Activated CD8-positive, alpha-beta T cell treated with anti-CD3 and anti-CD28 coated beads, Interleukin-2, amount 10 ng/mL, durations not matched to agents 7 days and 5 days (primary cell): ENCODE measurements around the gene NTMT1. TPM values are rescaled to one million over a fixed set of nuclear protein-coding genes. Genes with fewer than 3 reads are reported as not detected.

Source experiments
- ATAC-seq: fragments of 150-1000 bp; cut with Tn5 transposase; one replicate; pipeline ENCODE4 v1.10.0; 2021; ENCODE audit warnings: moderate library complexity
- CTCF ChIA-PET: fragments of 350-600 bp; sonication (Branson Sonifier 250); formaldehyde crosslinking; loops from one replicate; lab custom pipeline; 2021; ENCODE audit warnings: antibody characterized with exemption; lab: Charles Lee
- POLR2A ChIA-PET: fragments of 350-600 bp; sonication (Branson Sonifier 250); formaldehyde crosslinking; loops from one replicate; lab custom pipeline; 2021; ENCODE audit warnings: antibody characterized with exemption; lab: Charles Lee
- DNase-seq: peaks from one replicate; pipeline ENCODE4 v3.0.0-alpha.2; 2020
- H3K27ac Mint-ChIP-seq: one replicate; pipeline ENCODE4 v1.8.0; 2021; ENCODE audit warnings: mild to moderate bottlenecking, mixed read lengths
- H3K27me3 Mint-ChIP-seq: one replicate; pipeline ENCODE4 v1.8.0; 2021; ENCODE audit warnings: low read depth, mixed read lengths
- H3K36me3 Mint-ChIP-seq: one replicate; pipeline ENCODE4 v1.8.0; 2021; ENCODE audit warnings: low read depth, mixed read lengths
- H3K4me1 Mint-ChIP-seq: one replicate; pipeline ENCODE4 v1.8.0; 2021; ENCODE audit warnings: low read depth, mixed read lengths
- H3K4me3 Mint-ChIP-seq: one replicate; pipeline ENCODE4 v1.8.0; 2021; ENCODE audit warnings: mild to moderate bottlenecking, mixed read lengths
- H3K9me3 Mint-ChIP-seq: one replicate; pipeline ENCODE4 v1.8.0; 2022; ENCODE audit warnings: mixed read lengths; ENCODE audit not compliant: insufficient read depth
- total RNA-seq, 2 experiments: library from RNA; stranded (reverse); gene quantifications; one replicate each; pipeline ENCODE4 v1.2.3, GENCODE V29; 2021

NTMT1 gene
- total RNA-seq, 2 experiments from 2014 or later = 36.2 to 39.2 TPM

DNA sequence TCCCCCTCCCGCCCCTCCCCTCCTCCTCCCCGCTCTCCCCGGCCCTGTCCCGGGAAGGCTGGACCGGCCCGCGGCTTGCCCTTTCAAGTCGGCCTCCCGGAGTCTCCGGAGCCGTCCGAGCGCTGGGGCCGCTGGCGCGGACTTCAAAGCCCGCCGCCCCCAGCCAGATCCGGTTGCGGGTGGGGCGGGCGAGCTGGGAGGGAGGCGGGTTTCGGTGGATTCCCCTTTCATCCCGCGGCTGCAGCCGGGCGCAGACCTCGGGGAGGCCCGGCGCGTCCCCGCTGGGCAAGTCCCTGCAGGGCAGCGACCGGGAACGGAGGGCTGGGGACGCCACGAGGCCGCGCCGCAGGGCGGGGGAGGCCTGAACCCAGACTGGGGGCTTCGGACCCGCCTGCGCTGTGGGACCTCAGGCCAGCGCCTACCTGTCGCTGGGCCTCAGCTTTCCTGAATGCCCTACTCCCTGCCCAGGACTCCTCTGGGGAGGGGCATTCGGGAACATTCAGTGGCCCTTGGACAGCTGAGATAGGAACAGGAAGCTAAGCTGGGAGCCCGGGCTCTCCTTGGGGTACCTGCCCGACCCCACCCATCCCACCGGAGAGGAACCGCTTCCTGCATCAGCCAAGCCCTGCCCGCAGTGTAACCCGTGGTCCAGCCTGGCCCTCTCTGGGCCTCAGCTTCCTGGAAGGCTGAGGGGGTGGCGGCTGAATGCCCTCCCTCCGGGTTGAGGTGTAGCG, 28.4 kb upstream of the NTMT1 start:
- ATAC-seq (peak; percentile 75), DNase-seq (peak; percentile 64)
- Mint-ChIP-seq H3K9me3 (no peaks in the 10 kb centered on the region), H3K4me1 (peaks cover 47% of the 10 kb centered on the region), H3K4me3 (peak overlapping the region; percentile 68), H3K27me3 (peaks cover 7% of the 10 kb centered on the region), H3K36me3 (no peaks in the 10 kb centered on the region), H3K27ac (peak overlapping the region; percentile 84)
- POLR2A ChIA-PET = interaction anchor here (1.2 to 2.8 kb wide), 3 partner anchors 9 to 420 kb away, joined by 4 to 8 read pairs (median 5); partner anchors contain the start of gene IER5L
- CTCF ChIA-PET = interaction anchor here (1.1 to 2.8 kb wide), 6 partner anchors 11 to 424 kb away, joined by 3 to 8 read pairs (median 3); no protein-coding TSS in a partner anchor

DNA sequence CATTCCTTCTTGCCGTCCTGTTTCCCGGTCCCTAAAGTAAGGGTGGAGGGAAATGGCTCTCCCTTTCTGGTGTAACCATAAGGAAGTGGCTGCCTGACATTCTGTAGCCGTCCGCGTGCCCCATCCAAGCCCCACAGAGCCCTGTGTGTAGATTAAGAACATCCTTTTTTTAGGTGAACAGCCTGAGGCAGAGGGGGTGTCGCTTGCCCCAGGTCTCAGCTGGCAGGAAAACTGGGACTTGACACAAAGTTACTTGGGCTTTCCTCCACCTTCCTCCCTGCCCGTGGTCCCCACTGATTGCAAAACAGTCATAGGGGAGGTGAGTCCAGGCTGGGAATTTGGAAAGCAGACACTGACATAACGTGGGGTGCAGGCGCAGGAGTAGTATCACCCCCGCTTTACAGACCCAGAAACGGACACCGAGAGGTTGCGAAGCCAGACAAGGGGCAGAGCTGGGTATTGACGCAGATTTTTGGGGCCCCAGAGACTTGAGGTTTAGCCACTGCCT, 27.8 kb upstream of the NTMT1 start:
- Mint-ChIP-seq H3K4me1 (peaks cover 53% of the 10 kb centered on the region), H3K36me3 (no peaks in the 10 kb centered on the region), H3K27me3 (peaks cover 7% of the 10 kb centered on the region), H3K27ac (peak overlapping the region; percentile 84), H3K4me3 (peak overlapping the region; percentile 68), H3K9me3 (no peaks in the 10 kb centered on the region)
- DNase-seq = no peak
- no peak for ATAC-seq
- CTCF ChIA-PET = interaction anchor here (1.2 to 2.8 kb wide), 6 partner anchors 10 to 455 kb away, joined by 3 to 8 read pairs (median 3); no protein-coding TSS in a partner anchor
- POLR2A ChIA-PET = interaction anchor here (1.3 to 2.8 kb wide), 2 partner anchors 8 to 18 kb away, joined by 4 to 8 read pairs; no protein-coding TSS in a partner anchor

DNA sequence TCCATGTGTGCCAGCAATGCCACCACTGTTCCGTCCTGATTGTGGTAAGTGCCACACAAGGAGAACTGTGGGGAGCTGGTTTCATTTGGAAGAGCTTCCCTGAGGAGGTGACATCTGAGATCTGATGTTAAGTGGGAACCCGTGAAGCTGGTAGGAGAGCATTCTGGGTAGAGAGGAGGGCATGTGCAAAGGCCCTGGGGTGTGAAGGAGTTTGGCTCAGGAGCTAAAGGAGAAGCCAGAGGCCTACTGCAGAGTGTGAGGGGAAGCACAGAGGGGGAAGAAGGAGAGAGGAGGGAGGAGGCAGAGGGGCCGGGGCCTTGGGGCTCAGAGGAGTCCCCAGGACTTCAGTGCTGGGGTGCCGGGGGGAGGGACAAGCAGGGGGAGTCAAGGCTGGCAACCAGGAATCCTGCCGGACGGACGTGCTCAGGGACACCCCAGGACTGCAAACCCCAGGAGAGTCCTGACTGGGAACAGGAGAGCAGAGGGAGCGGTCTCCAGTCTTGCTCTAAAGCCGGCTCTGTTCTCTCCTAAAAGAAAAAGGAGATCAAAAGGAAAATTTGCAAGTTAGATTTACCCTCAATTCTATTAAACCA, 24.8 kb upstream of the NTMT1 start:
- DNase-seq (no peak), ATAC-seq (no peak)
- CTCF ChIA-PET = interaction anchor here (1.2 to 1.4 kb wide), 2 partner anchors 14 to 458 kb away, joined by 4 read pairs; no protein-coding TSS in a partner anchor

DNA sequence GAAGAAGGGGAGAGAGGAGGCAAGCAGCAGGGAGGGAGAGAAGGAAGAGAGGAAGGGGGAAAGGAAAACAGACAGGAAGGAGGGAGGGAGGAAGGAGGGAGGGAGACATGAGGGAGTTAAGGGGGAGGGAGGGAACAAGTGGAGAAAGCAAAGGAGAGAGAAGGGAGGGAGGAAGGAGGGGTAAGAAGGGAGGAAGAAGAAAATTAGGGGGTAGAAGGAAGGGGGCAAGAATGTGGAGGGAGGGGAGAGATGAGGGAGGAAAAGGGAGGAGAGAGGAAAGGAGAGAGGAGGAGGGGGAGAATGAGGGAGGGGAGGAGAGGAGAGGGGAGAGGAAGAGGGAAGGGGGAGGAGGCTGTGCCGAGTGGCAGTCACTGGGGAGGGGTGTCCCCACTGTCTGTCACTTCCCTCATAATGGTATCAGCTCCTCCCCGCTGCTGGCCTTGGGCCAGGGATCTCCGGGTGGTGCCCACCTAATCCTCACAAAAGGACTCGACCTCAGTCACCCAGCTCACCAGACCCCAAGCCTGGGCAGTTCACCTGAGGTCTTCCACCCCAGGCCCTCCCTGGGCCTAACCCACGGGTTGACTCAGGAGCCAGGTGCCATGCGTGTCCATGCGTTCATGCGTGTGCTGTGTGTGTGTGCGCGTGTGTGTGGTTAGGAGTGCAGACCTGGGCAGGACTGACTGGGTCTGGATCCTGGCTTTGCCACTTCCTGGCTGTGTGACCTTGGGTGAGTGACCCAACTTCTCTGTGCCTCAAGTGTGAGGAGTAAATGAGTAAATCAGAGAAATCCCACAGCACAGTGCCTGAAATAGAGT, 23.2 kb upstream of the NTMT1 start:
- H3K9me3 Mint-ChIP-seq = no peaks in the 10 kb centered on the region
- H3K36me3 Mint-ChIP-seq = no peaks in the 10 kb centered on the region
- peaks cover 61% of the 10 kb centered on the region for H3K4me1 Mint-ChIP-seq
- ChIA-PET CTCF (interaction anchor here (1.0 to 2.1 kb wide), 2 partner anchors 16 to 460 kb away, joined by 4 to 7 read pairs; no protein-coding TSS in a partner anchor), POLR2A (interaction anchor here (0.9 kb wide), 1 partner anchor 425 kb away, joined by 4 read pairs; the partner anchor contains the start of gene IER5L)
- no peak for DNase-seq
- H3K4me3 Mint-ChIP-seq = no peak overlapping the region
- H3K27me3 Mint-ChIP-seq = peaks cover 2% of the 10 kb centered on the region
- ATAC-seq = no peak
- peak overlapping the region; percentile 77 for H3K27ac Mint-ChIP-seq

More for the DNA sequence above, 24.8 kb upstream of the NTMT1 start:
- Mint-ChIP-seq H3K4me3 (no peak overlapping the region), H3K4me1 (peaks cover 56% of the 10 kb centered on the region), H3K9me3 (no peaks in the 10 kb centered on the region), H3K36me3 (no peaks in the 10 kb centered on the region), H3K27ac (peak overlapping the region; percentile 37), H3K27me3 (peaks cover 2% of the 10 kb centered on the region)
- POLR2A ChIA-PET = no interaction called here

DNA sequence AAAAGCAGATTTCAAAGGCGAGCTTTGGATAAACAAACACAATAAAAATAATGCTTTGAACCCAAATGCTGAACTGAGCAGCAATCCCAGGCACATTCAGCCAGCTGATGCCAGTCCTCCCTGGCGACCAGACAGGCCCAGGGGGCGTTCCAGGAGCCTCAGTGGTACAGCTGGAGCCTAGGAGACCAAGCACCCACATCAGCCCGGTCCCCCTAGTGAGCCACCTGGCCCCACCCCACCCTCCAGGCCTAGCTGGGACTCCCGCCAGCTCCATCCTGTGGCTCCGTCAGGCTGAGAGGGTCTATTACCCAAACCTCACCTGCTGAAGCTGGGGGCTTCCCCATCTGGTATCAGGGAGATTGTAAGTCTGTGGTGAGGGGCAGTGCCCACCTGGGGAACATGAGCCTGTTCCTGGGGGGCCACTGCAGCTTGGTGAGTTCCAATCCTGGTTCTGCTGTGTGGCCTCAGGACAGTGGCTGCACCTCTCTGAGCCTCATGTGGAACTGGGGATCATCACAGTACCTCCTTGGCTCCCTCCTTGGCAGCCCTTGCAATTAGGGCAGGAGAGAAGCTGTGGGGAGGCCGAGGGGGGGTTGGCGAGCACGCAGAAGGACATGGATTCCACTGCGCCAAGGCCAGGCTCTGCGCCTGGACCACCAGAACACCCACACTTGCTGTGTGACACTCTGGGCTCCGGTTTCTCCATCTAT, 21.8 kb upstream of the NTMT1 start:
- ChIA-PET CTCF (interaction anchor here (0.8 to 6.0 kb wide), 6 partner anchors 12 to 465 kb away, joined by 3 to 39 read pairs (median 6); partner anchors contain the start of gene NTMT1), POLR2A (interaction anchor here (0.9 kb wide), 2 partner anchors 426 to 461 kb away, joined by 3 to 4 read pairs; partner anchors contain the start of gene IER5L)
- H3K4me3 Mint-ChIP-seq = no peak overlapping the region
- H3K9me3 Mint-ChIP-seq = no peaks in the 10 kb centered on the region
- H3K27ac Mint-ChIP-seq = peak overlapping the region; percentile 3
- peaks cover 66% of the 10 kb centered on the region for H3K4me1 Mint-ChIP-seq
- no peak for ATAC-seq
- H3K27me3 Mint-ChIP-seq = peaks cover 2% of the 10 kb centered on the region
- no peak for DNase-seq
- H3K36me3 Mint-ChIP-seq = no peaks in the 10 kb centered on the region

DNA sequence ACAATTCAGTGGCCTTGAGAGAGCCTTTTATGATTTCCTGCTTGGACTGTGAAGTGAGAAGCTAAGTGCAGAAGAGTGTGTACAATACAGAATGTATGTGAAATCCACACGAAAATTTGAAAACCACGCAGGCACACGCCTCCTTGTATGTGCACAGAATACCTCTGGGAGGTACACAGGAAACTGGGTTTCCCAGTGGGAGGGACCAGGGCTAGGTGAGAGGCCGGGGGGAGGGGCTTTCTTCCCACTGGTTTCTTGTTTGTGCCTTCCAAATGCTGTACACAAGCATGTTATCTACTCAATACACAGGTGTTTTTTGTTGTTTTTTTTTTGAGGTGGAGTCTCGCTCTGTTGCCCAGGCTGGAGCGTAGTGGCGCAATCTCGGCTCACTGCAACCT, 21.2 kb upstream of the NTMT1 start:
- H3K27me3 Mint-ChIP-seq = peaks cover 3% of the 10 kb centered on the region
- H3K4me1 Mint-ChIP-seq = peaks cover 66% of the 10 kb centered on the region
- no peak overlapping the region for H3K4me3 Mint-ChIP-seq
- H3K9me3 Mint-ChIP-seq = no peaks in the 10 kb centered on the region
- H3K36me3 Mint-ChIP-seq = no peaks in the 10 kb centered on the region
- H3K27ac Mint-ChIP-seq = peak overlapping the region; percentile 3
- DNase-seq (no peak), ATAC-seq (no peak)
- ChIA-PET CTCF (interaction anchor here (1.1 to 6.0 kb wide), 5 partner anchors 12 to 466 kb away, joined by 3 to 39 read pairs (median 7); partner anchors contain the start of gene NTMT1), POLR2A (no interaction called here)

DNA sequence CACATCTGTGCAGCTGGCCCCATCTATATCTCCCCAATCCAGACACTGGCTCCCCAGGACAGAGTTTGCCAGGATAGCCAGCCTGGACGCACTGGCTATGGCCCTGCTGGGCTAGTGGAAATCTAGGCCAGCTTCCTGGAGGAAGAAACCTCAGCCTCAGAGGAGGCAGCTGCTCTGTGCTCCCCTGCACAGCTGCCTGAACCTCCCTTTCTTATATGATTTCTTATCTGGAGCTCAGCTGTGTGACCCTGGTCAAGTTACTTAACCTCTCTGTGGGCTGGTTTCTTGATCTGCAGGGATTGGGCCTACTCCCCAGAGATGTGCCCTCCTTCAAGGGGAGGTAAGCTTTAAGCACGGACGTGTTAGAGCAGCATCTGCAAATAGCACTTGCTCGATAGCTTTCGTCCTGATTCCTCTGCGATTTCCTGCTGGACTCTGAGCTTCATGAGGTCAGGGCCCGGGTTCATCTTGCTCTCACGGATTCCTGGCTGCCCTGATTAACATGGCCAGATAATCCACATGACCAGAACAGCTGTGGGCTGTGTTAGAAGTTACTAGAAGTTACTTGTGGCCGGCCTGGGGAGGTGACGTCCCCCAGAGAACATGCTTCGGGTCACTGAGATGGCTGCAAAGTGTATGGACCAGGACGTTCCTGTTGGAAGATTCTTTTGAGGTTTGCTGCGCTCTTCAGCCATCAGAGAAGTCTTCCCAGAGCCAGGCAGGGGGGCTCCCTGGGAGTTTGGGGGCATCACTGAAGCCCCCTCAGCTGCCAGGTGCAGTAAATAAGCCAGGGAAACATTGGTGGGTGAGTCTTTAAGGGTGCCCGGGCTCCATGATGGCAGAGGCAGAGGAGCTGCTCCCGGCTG, 19.6 kb upstream of the NTMT1 start:
- no peak for DNase-seq
- H3K9me3 Mint-ChIP-seq = no peaks in the 10 kb centered on the region
- no peak for ATAC-seq
- no peak overlapping the region for H3K4me3 Mint-ChIP-seq
- H3K27ac Mint-ChIP-seq = peak overlapping the region; percentile 84
- peaks cover 76% of the 10 kb centered on the region for H3K4me1 Mint-ChIP-seq
- no peaks in the 10 kb centered on the region for H3K36me3 Mint-ChIP-seq
- POLR2A ChIA-PET = interaction anchor here (0.8 to 2.1 kb wide), 2 partner anchors 9 to 467 kb away, joined by 3 to 8 read pairs; no protein-coding TSS in a partner anchor
- H3K27me3 Mint-ChIP-seq = peaks cover 2% of the 10 kb centered on the region
- CTCF ChIA-PET = interaction anchor here (0.8 to 6.0 kb wide), 7 partner anchors 17 to 475 kb away, joined by 3 to 39 read pairs (median 4); no protein-coding TSS in a partner anchor

DNA sequence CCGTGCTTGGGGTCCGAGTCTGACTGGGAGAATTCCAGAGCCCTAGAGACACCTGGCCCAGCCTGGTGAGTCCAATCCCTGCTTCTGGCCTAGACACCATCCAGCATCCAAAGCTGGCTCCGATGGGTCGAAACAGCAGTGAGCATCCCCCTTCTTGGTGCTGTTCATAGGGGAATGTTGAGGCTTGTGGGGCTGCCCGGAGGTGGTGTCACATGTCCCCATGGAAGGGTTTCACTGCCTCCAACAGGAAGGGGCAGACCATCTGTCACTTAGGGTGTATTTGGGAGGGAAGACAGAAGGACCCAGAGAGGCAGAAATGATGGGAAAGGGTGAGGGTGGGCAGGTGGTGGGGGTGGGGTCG, 19.0 kb upstream of the NTMT1 start:
- Mint-ChIP-seq H3K36me3 (no peaks in the 10 kb centered on the region), H3K27me3 (peaks cover 2% of the 10 kb centered on the region), H3K4me3 (no peak overlapping the region), H3K27ac (peak overlapping the region; percentile 84), H3K4me1 (peaks cover 76% of the 10 kb centered on the region), H3K9me3 (no peaks in the 10 kb centered on the region)
- ATAC-seq = no peak
- no peak for DNase-seq
- ChIA-PET POLR2A (interaction anchor here (0.8 to 2.1 kb wide), 2 partner anchors 10 to 468 kb away, joined by 3 to 8 read pairs; no protein-coding TSS in a partner anchor), CTCF (interaction anchor here (0.8 to 6.0 kb wide), 4 partner anchors 16 to 468 kb away, joined by 3 to 39 read pairs (median 6); no protein-coding TSS in a partner anchor)

DNA sequence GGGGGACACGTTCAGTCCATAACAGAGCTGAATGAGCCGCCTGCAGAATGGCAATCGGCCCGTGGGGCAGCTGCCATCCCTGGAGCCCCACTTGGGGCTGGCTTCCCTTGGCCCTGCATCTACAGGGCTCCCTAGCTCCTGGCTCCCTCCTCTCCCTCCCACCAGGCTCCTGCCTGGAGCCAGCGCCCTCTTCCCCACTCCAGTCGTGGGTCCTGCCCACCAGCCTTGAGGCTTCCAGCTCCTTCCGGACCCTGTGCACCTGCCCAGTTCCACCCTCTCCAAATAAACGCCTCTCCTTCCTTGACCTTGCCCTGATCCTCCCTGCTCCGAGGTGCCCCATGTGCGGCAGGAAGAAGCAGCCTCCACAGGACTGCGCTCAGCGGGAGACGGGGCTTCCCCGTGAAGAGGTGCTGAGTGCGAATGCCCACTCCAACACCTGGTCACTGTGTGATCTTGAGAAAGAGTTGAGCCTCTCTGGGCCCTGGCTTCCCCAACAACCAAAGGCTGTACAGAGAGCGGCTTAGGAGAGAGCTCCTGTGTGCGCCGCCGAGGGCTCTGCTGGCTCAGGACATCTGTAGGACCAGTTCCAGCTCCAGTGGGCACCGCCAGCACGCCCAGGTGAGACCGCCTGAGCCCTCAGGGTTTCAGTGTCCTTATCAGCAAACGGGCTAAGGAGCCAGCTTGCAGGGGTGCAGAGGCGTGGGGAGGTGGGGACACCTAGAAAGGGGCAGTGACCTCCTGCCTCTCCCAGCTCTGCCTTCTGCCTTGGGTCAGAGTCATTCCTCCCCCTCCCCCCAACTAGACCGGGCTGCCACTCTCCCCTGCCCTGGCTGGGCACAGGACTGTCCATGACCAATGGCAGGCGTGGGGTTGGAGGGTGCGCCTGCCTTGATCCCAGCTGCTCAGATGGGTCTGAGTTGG, 17.1 kb upstream of the NTMT1 start:
- Mint-ChIP-seq H3K4me1 (peaks cover 59% of the 10 kb centered on the region), H3K27ac (peak overlapping the region; percentile 60), H3K9me3 (no peaks in the 10 kb centered on the region), H3K4me3 (no peak overlapping the region), H3K36me3 (no peaks in the 10 kb centered on the region), H3K27me3 (peaks cover 2% of the 10 kb centered on the region)
- ATAC-seq = no peak
- ChIA-PET CTCF (interaction anchor here (1.0 to 6.0 kb wide), 11 partner anchors 10 to 478 kb away, joined by 3 to 39 read pairs (median 5); no protein-coding TSS in a partner anchor), POLR2A (interaction anchor here (1.0 kb wide), 1 partner anchor 431 kb away, joined by 4 read pairs; no protein-coding TSS in a partner anchor)
- DNase-seq = no peak
